IMR-90 (cell line): ENCODE results near the gene GPC6. TPM values are rescaled to one million over a fixed set of nuclear protein-coding genes. Genes with fewer than 3 reads are reported as not detected.

ENCODE experiments used
- ATAC-seq: fragments of 200-7000 bp; cut with Tn5 transposase; 2 replicates; pipeline ENCODE4 v1.9.1; 2020; ENCODE audit warnings: low read depth, mild to moderate bottlenecking, moderate library complexity
- BruUV-seq: library from RNA; stranded (reverse); fragments of 400-500 nt; replicated peaks from 2 replicates; lab custom pipeline; 2021; lab: Mats Ljungman, UMichigan
- CTCF ChIA-PET: fragments of 300-600 bp; formaldehyde crosslinking; extraction: SDS; loops from one replicate; lab custom pipeline; 2021; ENCODE audit warnings: antibody characterized with exemption; lab: Yijun Ruan, JAX
- POLR2A ChIA-PET: fragments of 300-600 bp; sonication (Branson Sonifier 250); formaldehyde crosslinking; loops from one replicate; lab custom pipeline; 2022; ENCODE audit warnings: antibody characterized with exemption; ENCODE audit not compliant: unreplicated experiment; lab: Charles Lee
- DNase-seq: peaks from one replicate; pipeline ENCODE4 v3.0.0; 2013
- H2AFZ ChIP-seq: replicated peaks from 2 replicates; pipeline ENCODE3; 2013; ENCODE audit warnings: low read length, mild to moderate bottlenecking; ENCODE audit not compliant: poor library complexity
- H2AK5ac ChIP-seq: 2 replicates; pipeline ENCODE4 v1.6.1; 2013; ENCODE audit warnings: low read depth, low read length, inconsistent platforms
- H2AK9ac ChIP-seq: replicated peaks from 2 replicates; pipeline ENCODE3; 2013; ENCODE audit warnings: mild to moderate bottlenecking, low read depth, low read length, moderate library complexity; ENCODE audit not compliant: poor library complexity
- H2BK120ac ChIP-seq: 2 replicates; pipeline ENCODE4 v1.6.1; 2013; ENCODE audit warnings: low read depth, low read length, inconsistent platforms
- H2BK15ac ChIP-seq: 3 replicates; pipeline ENCODE4 v1.6.1; 2013; ENCODE audit warnings: low read depth, low read length, inconsistent platforms
- H2BK20ac ChIP-seq: 2 replicates; pipeline ENCODE4 v1.6.1; 2013; ENCODE audit warnings: low read depth, mild to moderate bottlenecking, inconsistent platforms, low read length, moderate library complexity
- H2BK5ac ChIP-seq: 2 replicates; pipeline ENCODE4 v1.6.1; 2013; ENCODE audit warnings: mild to moderate bottlenecking, low read depth, low read length, inconsistent platforms; ENCODE audit not compliant: poor library complexity, severe bottlenecking
- H3K14ac ChIP-seq: replicated peaks from 2 replicates; pipeline ENCODE4 v1.6.1; 2013; ENCODE audit warnings: low read depth, low read length, inconsistent platforms
- H3K18ac ChIP-seq: 2 replicates; pipeline ENCODE4 v1.6.1; 2013; ENCODE audit warnings: low read depth, low read length, control low read depth
- H3K23ac ChIP-seq: 2 replicates; pipeline ENCODE4 v1.6.1; 2013; ENCODE audit warnings: low read depth, low read length, inconsistent platforms
- H3K27ac ChIP-seq: 2 replicates; pipeline ENCODE4 v1.5.1; 2013; ENCODE audit warnings: mild to moderate bottlenecking, control low read depth, low read length; ENCODE audit not compliant: insufficient read depth
- H3K27me3 ChIP-seq: 2 replicates; pipeline ENCODE4 v1.6.1; 2013; ENCODE audit warnings: low read length; ENCODE audit not compliant: control insufficient read depth, insufficient read depth
- H3K36me3 ChIP-seq: 2 replicates; pipeline ENCODE4 v1.6.1; 2013; ENCODE audit warnings: low read length, mixed read lengths; ENCODE audit not compliant: control insufficient read depth, insufficient read depth
- H3K4ac ChIP-seq: 2 replicates; pipeline ENCODE4 v1.6.1; 2013; ENCODE audit warnings: low read depth, low read length, inconsistent platforms
- H3K4me1 ChIP-seq: 2 replicates; pipeline ENCODE4 v1.6.1; 2013; ENCODE audit warnings: low read length, mixed read lengths; ENCODE audit not compliant: control insufficient read depth, insufficient read depth
- H3K4me2 ChIP-seq: 2 replicates; pipeline ENCODE4 v1.6.1; 2013; ENCODE audit warnings: low read depth, mild to moderate bottlenecking, control low read depth, low read length, moderate library complexity
- H3K4me3 ChIP-seq: 2 replicates; pipeline ENCODE4 v1.5.1; 2013; ENCODE audit warnings: low read depth, mild to moderate bottlenecking, control low read depth, low read length, moderate library complexity; ENCODE audit not compliant: insufficient read depth
- H3K56ac ChIP-seq: 2 replicates; pipeline ENCODE4 v1.6.1; 2013; ENCODE audit warnings: low read length, inconsistent platforms; ENCODE audit not compliant: insufficient read depth; ENCODE audit errors: extremely low read depth
- H3K79me1 ChIP-seq, 2 experiments: 2 replicates each; pipeline ENCODE4 v1.6.1; 2013; ENCODE audit warnings: low read length in 2 of 2, inconsistent platforms in 1 of 2, low read depth in 1 of 2
- H3K9ac ChIP-seq: 2 replicates; pipeline ENCODE4 v1.6.1; 2013; ENCODE audit warnings: low read depth, low read length, control low read depth
- H3K9me1 ChIP-seq: 2 replicates; pipeline ENCODE4 v1.6.1; 2013; ENCODE audit warnings: low read length, inconsistent platforms; ENCODE audit not compliant: insufficient read depth
- H3K9me3 ChIP-seq: 2 replicates; pipeline ENCODE4 v1.6.1; 2013; ENCODE audit warnings: low read length; ENCODE audit not compliant: control insufficient read depth, insufficient read depth
- H4K20me1 ChIP-seq: 2 replicates; pipeline ENCODE4 v1.6.1; 2013; ENCODE audit warnings: low read length, inconsistent platforms; ENCODE audit not compliant: insufficient read depth
- H4K5ac ChIP-seq: 2 replicates; pipeline ENCODE4 v1.6.1; 2013; ENCODE audit warnings: mild to moderate bottlenecking, low read depth, low read length, control low read depth
- H4K8ac ChIP-seq, 2 experiments: 2 replicates each; pipeline ENCODE4 v1.6.1; 2013; ENCODE audit warnings: low read depth in 2 of 2, low read length in 2 of 2, control low read depth in 1 of 2, inconsistent platforms in 1 of 2
- H4K91ac ChIP-seq: 2 replicates; pipeline ENCODE4 v1.6.1; 2013; ENCODE audit warnings: low read depth, low read length, inconsistent platforms; ENCODE audit not compliant: insufficient read depth
- BHLHE40 ChIP-seq: fragments of 150-350 bp; IDR thresholded peaks from 2 replicates; pipeline ENCODE4 v1.6.1; 2016; ENCODE audit warnings: mild to moderate bottlenecking, low read depth, low read length
- CEBPB ChIP-seq: IDR thresholded peaks from 2 replicates; pipeline ENCODE4 v1.6.1; 2012; ENCODE audit warnings: low read depth, low read length, improper control_type of control experiment
- ELK1 ChIP-seq: fragments of 150-350 bp; IDR thresholded peaks from 2 replicates; pipeline ENCODE4 v1.6.1; 2016; ENCODE audit warnings: low read depth, mild to moderate bottlenecking, low read length, moderate library complexity, borderline replicate concordance
- MAFK ChIP-seq: IDR thresholded peaks from 2 replicates; pipeline ENCODE4 v1.6.1; 2012; ENCODE audit warnings: low read depth, low read length, improper control_type of control experiment
- MAZ ChIP-seq: IDR thresholded peaks from 2 replicates; pipeline ENCODE4 v1.6.1; 2012; ENCODE audit warnings: low read depth, mild to moderate bottlenecking, low read length, improper control_type of control experiment, moderate library complexity, borderline replicate concordance
- MXI1 ChIP-seq: IDR thresholded peaks from 2 replicates; pipeline ENCODE4 v1.6.1; 2012; ENCODE audit warnings: low read depth, mild to moderate bottlenecking, low read length, moderate library complexity, borderline replicate concordance
- NFE2L2 ChIP-seq: fragments of 150-350 bp; IDR thresholded peaks from 2 replicates; pipeline ENCODE4 v1.6.1; 2016; ENCODE audit warnings: low read depth, mild to moderate bottlenecking, low read length
- POLR2A ChIP-seq: IDR thresholded peaks from 2 replicates; pipeline ENCODE4 v1.6.1; 2012; ENCODE audit warnings: mild to moderate bottlenecking, low read depth, low read length
- RCOR1 ChIP-seq: IDR thresholded peaks from 2 replicates; pipeline ENCODE4 v1.6.1; 2012; ENCODE audit warnings: mild to moderate bottlenecking, low read length, improper control_type of control experiment; ENCODE audit not compliant: insufficient replicate concordance
- RFX5 ChIP-seq: IDR thresholded peaks from 2 replicates; pipeline ENCODE4 v1.8.0; 2012; ENCODE audit warnings: low read depth, mild to moderate bottlenecking, low read length, moderate library complexity
- USF2 ChIP-seq: fragments of 150-350 bp; IDR thresholded peaks from 2 replicates; pipeline ENCODE4 v1.6.1; 2017; ENCODE audit warnings: mild to moderate bottlenecking, antibody characterized with exemption, low read length, low read depth
- WGBS, 2 experiments: methylation state at CpG; one replicate each; pipeline versions ENCODE4 v1.1.5 to v1.1.7; 2013; ENCODE audit warnings: missing lambda C conversion rate in 2 of 2; ENCODE audit not compliant: insufficient read length in 1 of 2; ENCODE audit errors: extremely low coverage in 2 of 2; 5-methylcytosine and 5-hydroxymethylcytosine counted together
- dilution Hi-C: fragments of 300-500 bp; cut with HindIII; formaldehyde crosslinking; loops from one replicate; pipeline ENCODE4 v1.14.3; 2018; ENCODE audit warnings: low sequenced_read_pairs; ENCODE audit not compliant: unreplicated experiment
- in situ Hi-C: fragments of 300-500 bp; cut with MboI; formaldehyde crosslinking; loops from 3 replicates; pipeline ENCODE4 v1.14.3; 2019; ENCODE audit warnings: low sequenced_read_pairs, inconsistent platforms, mixed read lengths
- intact Hi-C: fragments of 100-400 bp; cut with micrococcal nuclease; formaldehyde crosslinking; loops from 2 replicates; pipeline ENCODE4 v1.10.0; 2022
- polyA plus RNA-seq, 3 experiments: library from polyadenylated mRNA; depleted of rRNA; stranded (reverse); fragments of >200 nt; gene quantifications; 2 replicates each; pipeline ENCODE4 v1.2.3, GENCODE V29; 2012; ENCODE audit warnings: low replicate concordance in 1 of 3
- total RNA-seq: library from RNA; depleted of rRNA; stranded (reverse); fragments of >200 nt; gene quantifications from 2 replicates; pipeline ENCODE4 v1.2.3, GENCODE V29; 2012

Gene GPC6
- total and polyA plus RNA-seq, 2 of the 4 experiments (the other 2 are of a cell fraction) = 14.9 to 39.4 TPM

GRCh38 chr13:94145966-94146365 is 919.4 kb downstream of the GPC6 start:
- Histone ChIP-seq H3K18ac (no peak overlapping the region), H3K36me3 (no peaks in the 10 kb centered on the region), H2BK120ac (no peak overlapping the region), H3K9me1 (no peaks in the 10 kb centered on the region), H3K79me1 (no peaks in the 10 kb centered on the region), H3K23ac (no peak overlapping the region), H3K4me3 (no peak overlapping the region), H3K14ac (no peak overlapping the region), H3K27me3 (no peaks in the 10 kb centered on the region), H4K8ac (no peak overlapping the region), H4K91ac (no peak overlapping the region), H2AFZ (no peak overlapping the region), H3K4me2 (no peak overlapping the region), H4K20me1 (no peaks in the 10 kb centered on the region), H3K27ac (no peak overlapping the region), H2AK5ac (no peak overlapping the region), H2BK15ac (no peak overlapping the region), H3K4ac (no peak overlapping the region), H3K9ac (no peak overlapping the region), H3K4me1 (no peaks in the 10 kb centered on the region), H2BK5ac (no peak overlapping the region), H2AK9ac (no peak overlapping the region), H4K5ac (no peak overlapping the region), H2BK20ac (no peak overlapping the region), H3K9me3 (no peaks in the 10 kb centered on the region), H3K56ac (no peak overlapping the region)
- DNase-seq (no peak), ATAC-seq (no peak)
- WGBS, 2 experiments = no CpG with 5 or more reads among the region's 2 CpGs
- no TSS peak for BruUV-seq
- dilution Hi-C loops = no loop called here
- intact Hi-C loops = no loop called here
- in situ Hi-C loops = no loop called here
- POLR2A ChIA-PET = no interaction called here
- CTCF ChIA-PET = interaction anchor here (0.6 kb wide), 1 partner anchor 1272 kb away, joined by 3 read pairs; no protein-coding TSS in a partner anchor
- TF ChIP-seq NFE2L2 (no peak), CEBPB (no peak), MXI1 (no peak), POLR2A (no peak), ELK1 (no peak), MAZ (no peak), USF2 (no peak), BHLHE40 (no peak), MAFK (no peak), RCOR1 (no peak), RFX5 (no peak)
